ENCODE data around the gene NRXN3.

DNA sequence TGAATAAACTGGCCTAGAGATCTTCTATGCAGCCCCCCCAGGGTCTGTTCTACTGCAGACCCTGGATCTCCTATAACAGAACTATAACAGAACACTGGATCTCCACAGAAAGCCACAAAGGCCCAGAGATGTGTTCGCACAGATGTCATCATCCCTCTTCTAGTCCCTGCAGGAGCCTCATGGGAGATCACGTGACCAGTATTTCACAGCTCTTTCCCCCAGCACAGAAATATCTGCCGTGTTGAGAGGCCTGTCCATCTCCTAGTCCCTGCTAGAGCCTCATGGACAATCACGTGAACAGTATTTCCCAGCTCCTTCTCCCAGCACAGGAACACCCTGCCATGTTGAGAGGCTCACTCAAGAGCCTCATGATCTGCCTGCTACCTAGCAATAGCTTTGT is 331.7 kb downstream of the NRXN3 start:
- TF ChIP-seq GATA2 (IDR thresholded peaks at IDR 0.05; ENCODE audit: low read depth, low read length) (no peak), GATA3 (IDR thresholded peaks at IDR 0.05; ENCODE audit: low read depth, low read length) (no peak)

Data from SH-SY5Y (cell line).